SK-N-SH (cell line): ENCODE measurements around the gene SRRM2. TPM values are rescaled to one million over a fixed set of nuclear protein-coding genes. Genes with fewer than 3 reads are reported as not detected.
A peak's percentile ranks its signal among the peaks of the same experiment; 100 is the strongest.

Experiments
- CTCF ChIA-PET: fragments of 300-600, 350-600 bp; formaldehyde crosslinking; extraction: SDS; loops from one replicate; lab custom pipeline; 2021; lab: Yijun Ruan, JAX
- POLR2A ChIA-PET: fragments of 350-600 bp; sonication (Branson Sonifier 250); formaldehyde crosslinking; extraction: SDS; loops from one replicate; lab custom pipeline; 2020; ENCODE audit warnings: antibody characterized with exemption, inconsistent platforms; lab: Yijun Ruan, JAX
- DNase-seq: peaks from one replicate; pipeline ENCODE4 v3.0.0; 2012
- H2AFZ ChIP-seq: fragments of 200-600 bp; sonication (generic); 2 replicates; pipeline ENCODE4 v1.8.1; 2016; ENCODE audit warnings: antibody characterized with exemption, mild to moderate bottlenecking, low read depth
- H3F3A ChIP-seq: fragments of 200-600 bp; sonication (generic); replicated peaks from 2 replicates; pipeline ENCODE3; 2016; ENCODE audit warnings: antibody characterized with exemption, mild to moderate bottlenecking; ENCODE audit not compliant: insufficient read depth
- H3K27ac ChIP-seq, 2 experiments: fragments of 200-500 bp in 1 of 2; fragments of 200-600 bp in 1 of 2; sonication (Bioruptor generic) in 1 of 2; sonication (generic), shearing (Covaris generic) in 1 of 2; 2 replicates each; pipeline versions ENCODE4 v1.5.1 to v1.6.1; 2014 to 2016; ENCODE audit warnings: low read depth in 2 of 2, inconsistent platforms in 1 of 2, low read length in 1 of 2, mild to moderate bottlenecking in 1 of 2, mixed read lengths in 1 of 2
- H3K27me3 ChIP-seq: fragments of 200-600 bp; sonication (generic), shearing (Covaris generic); 2 replicates; pipeline ENCODE4 v1.6.1; 2016; ENCODE audit warnings: mixed run types; ENCODE audit not compliant: insufficient read depth
- H3K36me3 ChIP-seq, 2 experiments: fragments of 200-500 bp in 1 of 2; fragments of 200-600 bp in 1 of 2; sonication (Bioruptor generic) in 1 of 2; sonication (generic) in 1 of 2; replicated peaks in 1 of 2; 2 replicates each; pipeline versions ENCODE3 to v1.5.1; 2014 to 2016; ENCODE audit warnings: low read length in 1 of 2, mild to moderate bottlenecking in 1 of 2; ENCODE audit not compliant: insufficient read depth in 2 of 2, control insufficient read depth in 1 of 2
- H3K4me1 ChIP-seq, 2 experiments: fragments of 200-500 bp in 1 of 2; fragments of 200-600 bp in 1 of 2; sonication (Bioruptor generic) in 1 of 2; sonication (generic), shearing (Covaris generic) in 1 of 2; 2 replicates each; pipeline versions ENCODE4 v1.5.1 to v1.6.1; 2014 to 2016; ENCODE audit warnings: low read depth in 1 of 2, low read length in 1 of 2, mixed run types in 1 of 2; ENCODE audit not compliant: insufficient read depth in 2 of 2, control insufficient read depth in 1 of 2
- H3K4me2 ChIP-seq: fragments of 200-600 bp; sonication (generic), shearing (Covaris generic); 2 replicates; pipeline ENCODE4 v1.6.1; 2017; ENCODE audit warnings: mixed run types
- H3K4me3 ChIP-seq, 2 experiments: fragments of 200-500 bp in 1 of 2; fragments of 200-600 bp in 1 of 2; sonication (Bioruptor generic) in 1 of 2; sonication (generic), shearing (Covaris generic) in 1 of 2; 2 replicates each; pipeline versions ENCODE4 v1.5.1 to v1.8.1; 2014 to 2016; ENCODE audit warnings: low read depth in 2 of 2, inconsistent platforms in 1 of 2, low read length in 1 of 2, mild to moderate bottlenecking in 1 of 2, mixed read lengths in 1 of 2, moderate library complexity in 1 of 2
- H3K79me2 ChIP-seq: fragments of 200-600 bp; sonication (generic); 2 replicates; pipeline ENCODE4 v1.8.1; 2017; ENCODE audit warnings: mild to moderate bottlenecking; ENCODE audit not compliant: insufficient read depth
- H3K9ac ChIP-seq: fragments of 200-600 bp; sonication (generic); 2 replicates; pipeline ENCODE4 v1.6.1; 2017; ENCODE audit warnings: mixed run types
- H3K9me2 ChIP-seq: fragments of 200-600 bp; sonication (generic); 2 replicates; pipeline ENCODE4 v1.6.1; 2017; ENCODE audit warnings: mixed run types
- H3K9me3 ChIP-seq: fragments of 200-600 bp; sonication (generic); 2 replicates; pipeline ENCODE4 v1.6.1; 2017; ENCODE audit warnings: mixed run types, mild to moderate bottlenecking, moderate library complexity
- H4K20me1 ChIP-seq: fragments of 200-600 bp; sonication (generic); 2 replicates; pipeline ENCODE4 v1.6.1; 2017; ENCODE audit warnings: mild to moderate bottlenecking, mixed run types; ENCODE audit not compliant: insufficient read depth
- CHD2 ChIP-seq: fragments of 150-350 bp; IDR thresholded peaks from 2 replicates; pipeline ENCODE4 v1.6.1; 2018; ENCODE audit warnings: low read length; ENCODE audit not compliant: partially characterized antibody
- EP300 ChIP-seq, 2 experiments: IDR thresholded peaks; 2 replicates each; pipeline versions ENCODE4 v1.4.0 to v1.6.1; 2012; ENCODE audit warnings: borderline replicate concordance in 1 of 2, low read depth in 1 of 2, low read length in 1 of 2
- FOSL2 ChIP-seq: IDR thresholded peaks from 2 replicates; pipeline ENCODE4 v1.4.0; 2012; ENCODE audit warnings: low read depth, mild to moderate bottlenecking, moderate library complexity, borderline replicate concordance
- FOXJ3 ChIP-seq: sonication (generic); formaldehyde crosslinking; IDR thresholded peaks from 2 replicates; pipeline ENCODE4 v1.5.1; 2020; ENCODE audit warnings: mild to moderate bottlenecking, missing genetic modification reagents
- FOXM1 ChIP-seq: IDR thresholded peaks from 2 replicates; pipeline ENCODE4 v1.4.0; 2012; ENCODE audit warnings: low read depth, mild to moderate bottlenecking
- GABPA ChIP-seq: IDR thresholded peaks from 2 replicates; pipeline ENCODE4 v1.4.0; 2012; ENCODE audit warnings: low read depth, mild to moderate bottlenecking
- GATA2 ChIP-seq: sonication (generic); formaldehyde crosslinking; IDR thresholded peaks from 2 replicates; pipeline ENCODE4 v1.5.0; 2020; ENCODE audit warnings: mild to moderate bottlenecking, missing genetic modification reagents
- JUND ChIP-seq: IDR thresholded peaks from 2 replicates; pipeline ENCODE4 v1.4.0; 2012
- MEF2A ChIP-seq: IDR thresholded peaks from 2 replicates; pipeline ENCODE4 v1.4.0; 2012; ENCODE audit warnings: low read depth, borderline replicate concordance
- MXI1 ChIP-seq: IDR thresholded peaks from 2 replicates; pipeline ENCODE4 v1.6.1; 2012; ENCODE audit warnings: mild to moderate bottlenecking, low read depth, low read length, improper control_type of control experiment
- POLR2AphosphoS5 ChIP-seq: IDR thresholded peaks from 2 replicates; pipeline ENCODE4 v1.6.1; 2012; ENCODE audit warnings: low read depth, low read length
- RCOR1 ChIP-seq: fragments of 150-350 bp; IDR thresholded peaks from 2 replicates; pipeline ENCODE4 v1.6.1; 2017; ENCODE audit warnings: antibody characterized with exemption, low read length
- RFX5 ChIP-seq: IDR thresholded peaks from 2 replicates; pipeline ENCODE4 v1.6.1; 2012; ENCODE audit warnings: mild to moderate bottlenecking, improper control_type of control experiment, low read length
- TEAD4 ChIP-seq: IDR thresholded peaks from 2 replicates; pipeline ENCODE4 v1.4.0; 2012; ENCODE audit warnings: mild to moderate bottlenecking, borderline replicate concordance; ENCODE audit not compliant: insufficient read depth
- YY1 ChIP-seq: IDR thresholded peaks from 2 replicates; pipeline ENCODE4 v1.4.0; 2012; ENCODE audit warnings: low read depth, mild to moderate bottlenecking
- WGBS: methylation state at CpG from one replicate; pipeline ENCODE4 v1.1.6; 2017; ENCODE audit warnings: low lambda C conversion rate; 5-methylcytosine and 5-hydroxymethylcytosine counted together
- polyA plus RNA-seq, 3 experiments: library from polyadenylated mRNA; depleted of rRNA; stranded (reverse); fragments of >200 nt; gene quantifications; 2 replicates each; pipeline ENCODE4 v1.2.3, GENCODE V29; 2012
- TF ChIP-seq, protein P1 (sequence below): fragments of 200-600 bp; sonication (generic); IDR thresholded peaks from 2 replicates; pipeline ENCODE4 v1.6.1; 2017; ENCODE audit warnings: antibody characterized with exemption, mild to moderate bottlenecking, moderate library complexity
- TF ChIP-seq, protein P2 (sequence below): IDR thresholded peaks from 2 replicates; pipeline ENCODE4 v1.4.0; 2012; ENCODE audit warnings: low read depth
- TF ChIP-seq, protein P3 (sequence below): IDR thresholded peaks from 2 replicates; pipeline ENCODE4 v1.6.1; 2012; ENCODE audit warnings: mild to moderate bottlenecking, low read depth, low read length, moderate library complexity
- TF ChIP-seq, protein P4 (sequence below): fragments of 150-350 bp; IDR thresholded peaks from 2 replicates; pipeline ENCODE4 v1.6.1; 2017; ENCODE audit warnings: antibody characterized with exemption, low read length, low read depth, borderline replicate concordance

Gene SRRM2
- polyA plus RNA-seq, 1 of the 3 experiments (the other 2 are of a cell fraction): 143 TPM

DNA sequence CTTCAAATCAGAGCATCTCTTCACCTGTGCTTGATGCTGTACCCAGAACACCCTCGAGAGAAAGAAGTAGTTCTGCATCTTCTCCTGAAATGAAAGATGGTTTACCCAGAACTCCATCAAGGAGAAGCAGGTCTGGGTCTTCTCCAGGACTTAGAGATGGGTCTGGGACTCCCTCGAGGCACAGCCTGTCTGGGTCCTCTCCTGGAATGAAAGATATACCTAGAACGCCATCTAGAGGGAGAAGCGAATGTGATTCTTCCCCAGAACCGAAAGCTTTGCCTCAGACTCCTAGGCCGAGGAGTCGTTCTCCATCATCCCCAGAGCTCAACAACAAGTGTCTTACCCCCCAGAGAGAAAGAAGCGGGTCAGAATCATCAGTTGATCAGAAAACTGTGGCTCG is 12.3 kb downstream of the SRRM2 start:
- H3K4me1 ChIP-seq: no peaks in the 10 kb centered on the region
- no peak for TF ChIP-seq TEAD4
- TF ChIP-seq, protein P1, sequence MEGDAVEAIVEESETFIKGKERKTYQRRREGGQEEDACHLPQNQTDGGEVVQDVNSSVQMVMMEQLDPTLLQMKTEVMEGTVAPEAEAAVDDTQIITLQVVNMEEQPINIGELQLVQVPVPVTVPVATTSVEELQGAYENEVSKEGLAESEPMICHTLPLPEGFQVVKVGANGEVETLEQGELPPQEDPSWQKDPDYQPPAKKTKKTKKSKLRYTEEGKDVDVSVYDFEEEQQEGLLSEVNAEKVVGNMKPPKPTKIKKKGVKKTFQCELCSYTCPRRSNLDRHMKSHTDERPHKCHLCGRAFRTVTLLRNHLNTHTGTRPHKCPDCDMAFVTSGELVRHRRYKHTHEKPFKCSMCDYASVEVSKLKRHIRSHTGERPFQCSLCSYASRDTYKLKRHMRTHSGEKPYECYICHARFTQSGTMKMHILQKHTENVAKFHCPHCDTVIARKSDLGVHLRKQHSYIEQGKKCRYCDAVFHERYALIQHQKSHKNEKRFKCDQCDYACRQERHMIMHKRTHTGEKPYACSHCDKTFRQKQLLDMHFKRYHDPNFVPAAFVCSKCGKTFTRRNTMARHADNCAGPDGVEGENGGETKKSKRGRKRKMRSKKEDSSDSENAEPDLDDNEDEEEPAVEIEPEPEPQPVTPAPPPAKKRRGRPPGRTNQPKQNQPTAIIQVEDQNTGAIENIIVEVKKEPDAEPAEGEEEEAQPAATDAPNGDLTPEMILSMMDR: peak; percentile 14; the same call in 1 of the 2 replicates
- H3K4me2 ChIP-seq: no peak overlapping the region
- H3K79me2 ChIP-seq: peaks cover 93% of the 10 kb centered on the region
- no peaks in the 10 kb centered on the region for H3K27me3 ChIP-seq
- WGBS: 80% methylated on average over 1 of the region's 9 CpGs
- H2AFZ ChIP-seq: no peak overlapping the region
- ChIA-PET CTCF (interaction anchor here (1.5 kb wide), 1 partner anchor 104 kb away, joined by 5 read pairs; no protein-coding TSS in a partner anchor), POLR2A (no interaction called here)
- DNase-seq: no peak
- H3K9ac ChIP-seq: no peak overlapping the region
- peaks cover 81% of the 10 kb centered on the region for H4K20me1 ChIP-seq
- H3K9me2 ChIP-seq: no peaks in the 10 kb centered on the region
- H3K27ac ChIP-seq: no peak overlapping the region
- peaks cover 16% of the 10 kb centered on the region for H3F3A ChIP-seq
- no peaks in the 10 kb centered on the region for H3K9me3 ChIP-seq
- H3K36me3 ChIP-seq: peaks cover 83 to 99% of the 10 kb centered on the region in 2 experiments
- no peak overlapping the region for H3K4me3 ChIP-seq

DNA sequence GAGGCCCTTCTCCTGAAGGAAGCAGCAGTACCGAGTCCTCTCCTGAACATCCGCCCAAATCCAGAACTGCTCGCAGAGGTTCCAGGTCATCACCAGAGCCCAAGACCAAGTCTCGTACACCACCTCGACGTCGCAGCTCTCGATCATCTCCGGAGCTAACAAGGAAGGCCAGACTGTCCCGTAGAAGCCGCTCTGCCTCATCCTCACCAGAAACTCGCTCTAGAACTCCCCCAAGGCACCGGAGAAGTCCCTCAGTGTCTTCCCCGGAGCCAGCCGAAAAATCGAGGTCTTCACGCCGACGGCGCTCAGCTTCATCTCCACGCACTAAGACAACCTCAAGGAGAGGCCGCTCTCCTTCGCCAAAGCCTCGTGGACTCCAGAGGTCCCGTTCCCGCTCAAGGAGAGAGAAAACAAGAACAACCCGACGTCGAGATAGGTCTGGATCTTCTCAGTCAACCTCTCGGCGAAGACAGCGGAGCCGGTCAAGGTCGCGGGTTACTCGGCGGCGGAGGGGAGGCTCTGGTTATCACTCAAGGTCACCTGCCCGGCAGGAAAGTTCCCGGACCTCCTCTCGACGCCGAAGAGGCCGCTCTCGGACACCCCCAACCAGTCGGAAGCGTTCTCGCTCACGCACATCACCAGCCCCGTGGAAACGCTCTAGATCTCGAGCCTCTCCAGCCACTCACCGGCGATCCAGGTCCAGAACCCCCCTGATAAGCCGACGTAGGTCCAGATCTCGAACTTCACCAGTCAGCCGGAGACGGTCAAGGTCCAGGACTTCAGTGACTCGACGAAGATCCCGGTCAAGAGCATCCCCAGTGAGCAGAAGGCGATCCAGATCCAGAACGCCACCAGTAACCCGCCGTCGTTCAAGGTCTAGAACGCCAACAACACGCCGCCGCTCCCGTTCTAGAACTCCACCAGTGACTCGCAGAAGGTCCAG is 13.3 kb downstream of the SRRM2 start:
- H3K27me3 ChIP-seq: no peaks in the 10 kb centered on the region
- CTCF ChIA-PET: interaction anchor here (1.5 kb wide), 1 partner anchor 103 kb away, joined by 5 read pairs; no protein-coding TSS in a partner anchor
- no peak overlapping the region; a peak in 1 of 4 replicates for H3K4me3 ChIP-seq
- POLR2A ChIA-PET: interaction anchor here (0.6 kb wide), 1 partner anchor 44 kb away, joined by 3 read pairs; no protein-coding TSS in a partner anchor
- H3F3A ChIP-seq: peaks cover 16% of the 10 kb centered on the region
- peaks cover 82% of the 10 kb centered on the region for H4K20me1 ChIP-seq
- peaks cover 75 to 99% of the 10 kb centered on the region in 2 experiments for H3K36me3 ChIP-seq
- DNase-seq: no peak
- no peak overlapping the region for H3K27ac ChIP-seq
- no peaks in the 10 kb centered on the region for H3K9me2 ChIP-seq
- H2AFZ ChIP-seq: no peak overlapping the region
- no peaks in the 10 kb centered on the region for H3K4me1 ChIP-seq
- 98% methylated on average over 72 of the region's 73 CpGs for WGBS
- H3K9ac ChIP-seq: no peak overlapping the region
- no peaks in the 10 kb centered on the region for H3K9me3 ChIP-seq
- H3K79me2 ChIP-seq: peaks cover 83% of the 10 kb centered on the region
- H3K4me2 ChIP-seq: no peak overlapping the region
- no peak for TF ChIP-seq EP300 (IDR thresholded peaks at IDR 0.05; ENCODE audit: borderline replicate concordance in 1 of 2, low read depth in 1 of 2, low read length in 1 of 2)
- no peak for TF ChIP-seq MXI1
- no peak for TF ChIP-seq JUND
- no peak for TF ChIP-seq MEF2A
- TF ChIP-seq TEAD4: no peak
- TF ChIP-seq YY1: no peak
- no peak for TF ChIP-seq POLR2AphosphoS5
- TF ChIP-seq RCOR1: no peak
- TF ChIP-seq CHD2: no peak
- TF ChIP-seq, protein P2, sequence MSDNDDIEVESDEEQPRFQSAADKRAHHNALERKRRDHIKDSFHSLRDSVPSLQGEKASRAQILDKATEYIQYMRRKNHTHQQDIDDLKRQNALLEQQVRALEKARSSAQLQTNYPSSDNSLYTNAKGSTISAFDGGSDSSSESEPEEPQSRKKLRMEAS: no peak
- TF ChIP-seq, protein P3, sequence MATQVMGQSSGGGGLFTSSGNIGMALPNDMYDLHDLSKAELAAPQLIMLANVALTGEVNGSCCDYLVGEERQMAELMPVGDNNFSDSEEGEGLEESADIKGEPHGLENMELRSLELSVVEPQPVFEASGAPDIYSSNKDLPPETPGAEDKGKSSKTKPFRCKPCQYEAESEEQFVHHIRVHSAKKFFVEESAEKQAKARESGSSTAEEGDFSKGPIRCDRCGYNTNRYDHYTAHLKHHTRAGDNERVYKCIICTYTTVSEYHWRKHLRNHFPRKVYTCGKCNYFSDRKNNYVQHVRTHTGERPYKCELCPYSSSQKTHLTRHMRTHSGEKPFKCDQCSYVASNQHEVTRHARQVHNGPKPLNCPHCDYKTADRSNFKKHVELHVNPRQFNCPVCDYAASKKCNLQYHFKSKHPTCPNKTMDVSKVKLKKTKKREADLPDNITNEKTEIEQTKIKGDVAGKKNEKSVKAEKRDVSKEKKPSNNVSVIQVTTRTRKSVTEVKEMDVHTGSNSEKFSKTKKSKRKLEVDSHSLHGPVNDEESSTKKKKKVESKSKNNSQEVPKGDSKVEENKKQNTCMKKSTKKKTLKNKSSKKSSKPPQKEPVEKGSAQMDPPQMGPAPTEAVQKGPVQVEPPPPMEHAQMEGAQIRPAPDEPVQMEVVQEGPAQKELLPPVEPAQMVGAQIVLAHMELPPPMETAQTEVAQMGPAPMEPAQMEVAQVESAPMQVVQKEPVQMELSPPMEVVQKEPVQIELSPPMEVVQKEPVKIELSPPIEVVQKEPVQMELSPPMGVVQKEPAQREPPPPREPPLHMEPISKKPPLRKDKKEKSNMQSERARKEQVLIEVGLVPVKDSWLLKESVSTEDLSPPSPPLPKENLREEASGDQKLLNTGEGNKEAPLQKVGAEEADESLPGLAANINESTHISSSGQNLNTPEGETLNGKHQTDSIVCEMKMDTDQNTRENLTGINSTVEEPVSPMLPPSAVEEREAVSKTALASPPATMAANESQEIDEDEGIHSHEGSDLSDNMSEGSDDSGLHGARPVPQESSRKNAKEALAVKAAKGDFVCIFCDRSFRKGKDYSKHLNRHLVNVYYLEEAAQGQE: no peak
- TF ChIP-seq, protein P4, sequence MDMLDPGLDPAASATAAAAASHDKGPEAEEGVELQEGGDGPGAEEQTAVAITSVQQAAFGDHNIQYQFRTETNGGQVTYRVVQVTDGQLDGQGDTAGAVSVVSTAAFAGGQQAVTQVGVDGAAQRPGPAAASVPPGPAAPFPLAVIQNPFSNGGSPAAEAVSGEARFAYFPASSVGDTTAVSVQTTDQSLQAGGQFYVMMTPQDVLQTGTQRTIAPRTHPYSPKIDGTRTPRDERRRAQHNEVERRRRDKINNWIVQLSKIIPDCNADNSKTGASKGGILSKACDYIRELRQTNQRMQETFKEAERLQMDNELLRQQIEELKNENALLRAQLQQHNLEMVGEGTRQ: no peak
- TF ChIP-seq FOSL2: no peak
- no peak for TF ChIP-seq FOXM1
- no peak for TF ChIP-seq RFX5
- TF ChIP-seq GATA2 (CRISPR knock-in tag): no peak
- no peak for TF ChIP-seq FOXJ3 (CRISPR knock-in tag)
- no peak for TF ChIP-seq GABPA
